WTC11 (cell line): ENCODE measurements around the gene DMXL1.

Experiments
- CREB1 ChIP-seq: sonication (generic); formaldehyde crosslinking; IDR thresholded peaks from 2 replicates; pipeline ENCODE4 v1.8.0; 2023; ENCODE audit warnings: mild to moderate bottlenecking, missing genetic modification reagents
- EMX1 ChIP-seq: fragments of 250-450 bp; sonication (Bioruptor Pico); IDR thresholded peaks from 2 replicates; pipeline ENCODE4 v1.8.0; 2021; ENCODE audit warnings: mild to moderate bottlenecking
- FOXK1 ChIP-seq: sonication (generic); formaldehyde crosslinking; IDR thresholded peaks from 2 replicates; pipeline ENCODE4 v1.8.0; 2022; ENCODE audit warnings: mild to moderate bottlenecking, moderate library complexity, missing genetic modification reagents
- JUN ChIP-seq: sonication (generic); formaldehyde crosslinking; IDR thresholded peaks from 2 replicates; pipeline ENCODE4 v1.8.0; 2023; ENCODE audit warnings: mild to moderate bottlenecking, missing genetic modification reagents
- NFYB ChIP-seq: sonication (generic); formaldehyde crosslinking; conservative IDR thresholded peaks from 2 replicates; pipeline ENCODE4 v1.8.0; 2022; ENCODE audit warnings: low read depth, missing genetic modification reagents
- NR1H2 ChIP-seq: sonication (generic); formaldehyde crosslinking; IDR thresholded peaks from 2 replicates; pipeline ENCODE4 v1.9.0; 2021; ENCODE audit warnings: mild to moderate bottlenecking, moderate library complexity, missing genetic modification reagents
- RELA ChIP-seq: sonication (generic); formaldehyde crosslinking; IDR thresholded peaks from 2 replicates; pipeline ENCODE4 v1.8.1; 2022; ENCODE audit warnings: missing genetic modification reagents, mild to moderate bottlenecking, borderline replicate concordance
- TP53 ChIP-seq: sonication (generic); formaldehyde crosslinking; IDR thresholded peaks from 2 replicates; pipeline ENCODE4 v1.8.1; 2023; ENCODE audit warnings: mild to moderate bottlenecking, missing genetic modification reagents
- TF ChIP-seq, protein P1 (sequence below): fragments of 200-600 bp; IDR thresholded peaks from 2 replicates; pipeline ENCODE4 v1.8.0; 2022; ENCODE audit warnings: antibody characterized with exemption
- TF ChIP-seq, protein P2 (sequence below): sonication (generic); formaldehyde crosslinking; IDR thresholded peaks from 2 replicates; pipeline ENCODE4 v1.8.0; 2022; ENCODE audit warnings: mild to moderate bottlenecking, missing genetic modification reagents
- TF ChIP-seq, protein P3 (sequence below): sonication (generic); formaldehyde crosslinking; IDR thresholded peaks from 2 replicates; pipeline ENCODE4 v1.8.1; 2022; ENCODE audit warnings: mild to moderate bottlenecking, moderate library complexity, missing genetic modification reagents
- TF ChIP-seq, protein P4 (sequence below): sonication (generic); formaldehyde crosslinking; IDR thresholded peaks from 2 replicates; pipeline ENCODE4 v1.8.0; 2022; ENCODE audit warnings: mild to moderate bottlenecking, missing genetic modification reagents

DNA sequence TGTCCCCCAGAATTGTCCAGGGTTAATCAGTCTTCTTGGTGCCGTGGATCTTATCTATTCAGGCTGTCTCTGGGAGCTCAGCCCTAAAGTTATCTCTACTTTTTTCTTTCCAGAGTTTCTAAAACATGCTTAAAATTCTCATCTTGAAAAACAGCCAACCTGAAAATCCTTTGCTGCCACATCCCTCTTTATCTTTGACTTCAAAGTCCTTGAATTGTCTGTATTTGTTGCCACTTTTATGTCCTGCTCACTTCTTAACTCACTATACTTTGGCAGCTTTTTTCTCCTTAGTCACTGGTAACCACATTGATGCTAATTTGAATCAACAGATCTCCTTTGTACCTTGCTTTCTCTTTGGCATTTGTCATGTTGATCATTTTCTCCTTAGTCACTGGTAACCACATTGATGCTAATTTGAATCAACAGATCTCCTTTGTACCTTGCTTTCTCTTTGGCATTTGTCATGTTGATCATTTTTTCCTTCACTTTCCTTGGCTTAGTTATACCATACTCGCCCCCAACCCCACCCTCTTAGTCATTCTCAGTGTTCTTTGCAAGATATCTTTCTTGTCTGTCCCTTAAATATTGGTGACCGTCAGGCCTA lies 8.5 kb downstream of the DMXL1 start:
- no peak; the same call in 1 of the 2 replicates for TF ChIP-seq FOXK1
- TF ChIP-seq TP53 (CRISPR knock-in tag), result no peak
- TF ChIP-seq CREB1 (CRISPR knock-in tag), result no peak
- TF ChIP-seq, protein P1, sequence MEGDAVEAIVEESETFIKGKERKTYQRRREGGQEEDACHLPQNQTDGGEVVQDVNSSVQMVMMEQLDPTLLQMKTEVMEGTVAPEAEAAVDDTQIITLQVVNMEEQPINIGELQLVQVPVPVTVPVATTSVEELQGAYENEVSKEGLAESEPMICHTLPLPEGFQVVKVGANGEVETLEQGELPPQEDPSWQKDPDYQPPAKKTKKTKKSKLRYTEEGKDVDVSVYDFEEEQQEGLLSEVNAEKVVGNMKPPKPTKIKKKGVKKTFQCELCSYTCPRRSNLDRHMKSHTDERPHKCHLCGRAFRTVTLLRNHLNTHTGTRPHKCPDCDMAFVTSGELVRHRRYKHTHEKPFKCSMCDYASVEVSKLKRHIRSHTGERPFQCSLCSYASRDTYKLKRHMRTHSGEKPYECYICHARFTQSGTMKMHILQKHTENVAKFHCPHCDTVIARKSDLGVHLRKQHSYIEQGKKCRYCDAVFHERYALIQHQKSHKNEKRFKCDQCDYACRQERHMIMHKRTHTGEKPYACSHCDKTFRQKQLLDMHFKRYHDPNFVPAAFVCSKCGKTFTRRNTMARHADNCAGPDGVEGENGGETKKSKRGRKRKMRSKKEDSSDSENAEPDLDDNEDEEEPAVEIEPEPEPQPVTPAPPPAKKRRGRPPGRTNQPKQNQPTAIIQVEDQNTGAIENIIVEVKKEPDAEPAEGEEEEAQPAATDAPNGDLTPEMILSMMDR, result no peak
- no peak for TF ChIP-seq RELA
- TF ChIP-seq, protein P2, sequence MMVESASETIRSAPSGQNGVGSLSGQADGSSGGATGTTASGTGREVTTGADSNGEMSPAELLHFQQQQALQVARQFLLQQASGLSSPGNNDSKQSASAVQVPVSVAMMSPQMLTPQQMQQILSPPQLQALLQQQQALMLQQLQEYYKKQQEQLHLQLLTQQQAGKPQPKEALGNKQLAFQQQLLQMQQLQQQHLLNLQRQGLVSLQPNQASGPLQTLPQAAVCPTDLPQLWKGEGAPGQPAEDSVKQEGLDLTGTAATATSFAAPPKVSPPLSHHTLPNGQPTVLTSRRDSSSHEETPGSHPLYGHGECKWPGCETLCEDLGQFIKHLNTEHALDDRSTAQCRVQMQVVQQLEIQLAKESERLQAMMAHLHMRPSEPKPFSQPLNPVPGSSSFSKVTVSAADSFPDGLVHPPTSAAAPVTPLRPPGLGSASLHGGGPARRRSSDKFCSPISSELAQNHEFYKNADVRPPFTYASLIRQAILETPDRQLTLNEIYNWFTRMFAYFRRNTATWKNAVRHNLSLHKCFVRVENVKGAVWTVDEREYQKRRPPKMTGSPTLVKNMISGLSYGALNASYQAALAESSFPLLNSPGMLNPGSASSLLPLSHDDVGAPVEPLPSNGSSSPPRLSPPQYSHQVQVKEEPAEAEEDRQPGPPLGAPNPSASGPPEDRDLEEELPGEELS, result no peak; the same call in 1 of the 2 replicates
- TF ChIP-seq JUN (CRISPR knock-in tag), result no peak
- TF ChIP-seq NFYB (CRISPR knock-in tag), result no peak
- no peak for TF ChIP-seq NR1H2 (CRISPR knock-in tag)
- no peak for TF ChIP-seq EMX1 (CRISPR knock-in tag)
- TF ChIP-seq, protein P3, sequence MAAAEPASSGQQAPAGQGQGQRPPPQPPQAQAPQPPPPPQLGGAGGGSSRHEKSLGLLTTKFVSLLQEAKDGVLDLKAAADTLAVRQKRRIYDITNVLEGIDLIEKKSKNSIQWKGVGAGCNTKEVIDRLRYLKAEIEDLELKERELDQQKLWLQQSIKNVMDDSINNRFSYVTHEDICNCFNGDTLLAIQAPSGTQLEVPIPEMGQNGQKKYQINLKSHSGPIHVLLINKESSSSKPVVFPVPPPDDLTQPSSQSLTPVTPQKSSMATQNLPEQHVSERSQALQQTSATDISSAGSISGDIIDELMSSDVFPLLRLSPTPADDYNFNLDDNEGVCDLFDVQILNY, result no peak
- TF ChIP-seq, protein P4, sequence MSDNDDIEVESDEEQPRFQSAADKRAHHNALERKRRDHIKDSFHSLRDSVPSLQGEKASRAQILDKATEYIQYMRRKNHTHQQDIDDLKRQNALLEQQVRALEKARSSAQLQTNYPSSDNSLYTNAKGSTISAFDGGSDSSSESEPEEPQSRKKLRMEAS (CRISPR knock-in tag), result no peak
